BLaER1 (cell line): ENCODE measurements around the gene UBE2C.
"Not testable (repeated sequence)": the region's sequence is repeated elsewhere in the genome, so short reads cannot be mapped to it uniquely, and the experiment has no call there.

Experiments
- H3K27ac ChIP-seq: shearing (Covaris generic); formaldehyde crosslinking; 2 replicates; pipeline ENCODE4 v1.8.1; 2022
- H3K27me3 ChIP-seq: shearing (Covaris generic); formaldehyde crosslinking; 2 replicates; pipeline ENCODE4 v1.8.1; 2022
- H3K36me3 ChIP-seq: shearing (Covaris generic); formaldehyde crosslinking; 2 replicates; pipeline ENCODE4 v1.8.1; 2022
- H3K4me1 ChIP-seq: shearing (Covaris generic); formaldehyde crosslinking; 2 replicates; pipeline ENCODE4 v1.8.1; 2022
- H3K4me2 ChIP-seq: shearing (Covaris generic); formaldehyde crosslinking; 2 replicates; pipeline ENCODE4 v1.8.1; 2022
- H3K4me3 ChIP-seq: shearing (Covaris generic); formaldehyde crosslinking; 2 replicates; pipeline ENCODE4 v1.8.1; 2022
- H3K9ac ChIP-seq: shearing (Covaris generic); formaldehyde crosslinking; 2 replicates; pipeline ENCODE4 v1.8.1; 2022
- H3K9me3 ChIP-seq: shearing (Covaris generic); formaldehyde crosslinking; 2 replicates; pipeline ENCODE4 v1.8.1; 2022
- H4K20me1 ChIP-seq: shearing (Covaris generic); formaldehyde crosslinking; 2 replicates; pipeline ENCODE4 v1.8.1; 2022
- Cebpa-rat ChIP-seq: shearing (Covaris generic); IDR thresholded peaks from 2 replicates; pipeline ENCODE4 v1.8.1; 2022

UBE2C gene

DNA sequence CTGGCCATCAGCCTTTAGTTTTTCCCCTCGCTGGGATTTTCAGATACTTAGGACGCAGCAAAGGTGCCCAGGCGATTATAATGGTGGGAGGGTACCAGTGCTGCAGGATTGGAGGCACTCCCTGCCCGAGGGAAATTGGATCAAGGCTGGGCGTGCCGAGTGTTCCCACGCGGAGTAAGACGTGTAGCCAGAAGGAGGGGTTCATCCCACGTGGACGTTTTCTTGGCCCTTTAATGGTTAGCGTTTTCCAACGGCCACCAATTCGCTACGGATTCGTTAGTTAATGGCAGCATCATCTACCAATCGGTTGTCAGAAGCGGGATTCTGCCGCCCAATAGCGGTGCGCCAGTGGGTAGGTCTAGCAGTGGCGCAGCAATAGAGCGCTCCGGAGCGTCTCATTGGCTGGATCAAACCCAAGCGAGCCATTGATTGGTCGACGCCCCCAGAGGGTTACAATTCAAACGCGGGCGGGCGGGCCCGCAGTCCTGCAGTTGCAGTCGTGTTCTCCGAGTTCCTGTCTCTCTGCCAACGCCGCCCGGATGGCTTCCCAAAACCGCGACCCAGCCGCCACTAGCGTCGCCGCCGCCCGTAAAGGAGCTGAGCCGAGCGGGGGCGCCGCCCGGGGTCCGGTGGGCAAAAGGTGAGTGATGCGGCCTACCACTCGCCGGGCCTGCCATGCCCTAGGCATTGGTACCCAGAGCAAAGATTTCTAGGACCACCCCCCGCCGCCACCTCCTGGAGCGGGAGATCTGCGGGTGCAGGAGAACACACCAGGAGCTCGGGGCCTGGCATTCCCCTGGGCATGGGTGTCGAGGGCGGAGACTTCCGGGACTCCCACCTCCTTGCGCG lies at the start of gene UBE2C:
Gene UBE2C, plus strand, starts transcription at position 488 of the 849 bp plus-strand sequence. Its CDS starts 52 bp downstream, at position 540.
- peaks cover 14% of the 10 kb centered on the region; the same call in 1 of the 2 replicates for H3K27me3 ChIP-seq
- TF ChIP-seq Cebpa-rat = no peak
- peaks cover 19% of the 10 kb centered on the region for H3K9me3 ChIP-seq
- peaks cover 39% of the 10 kb centered on the region for H3K4me1 ChIP-seq
- peak within 1 kb of the TSS; percentile 78 for H3K4me3 ChIP-seq
- H3K9ac ChIP-seq = peak within 1 kb of the TSS; percentile 84
- H3K36me3 ChIP-seq = peaks cover 77% of the 10 kb centered on the region
- H3K27ac ChIP-seq = peak within 1 kb of the TSS; percentile 84
- H3K4me2 ChIP-seq = peak within 1 kb of the TSS; percentile 89
- no peaks in the 10 kb centered on the region for H4K20me1 ChIP-seq

DNA sequence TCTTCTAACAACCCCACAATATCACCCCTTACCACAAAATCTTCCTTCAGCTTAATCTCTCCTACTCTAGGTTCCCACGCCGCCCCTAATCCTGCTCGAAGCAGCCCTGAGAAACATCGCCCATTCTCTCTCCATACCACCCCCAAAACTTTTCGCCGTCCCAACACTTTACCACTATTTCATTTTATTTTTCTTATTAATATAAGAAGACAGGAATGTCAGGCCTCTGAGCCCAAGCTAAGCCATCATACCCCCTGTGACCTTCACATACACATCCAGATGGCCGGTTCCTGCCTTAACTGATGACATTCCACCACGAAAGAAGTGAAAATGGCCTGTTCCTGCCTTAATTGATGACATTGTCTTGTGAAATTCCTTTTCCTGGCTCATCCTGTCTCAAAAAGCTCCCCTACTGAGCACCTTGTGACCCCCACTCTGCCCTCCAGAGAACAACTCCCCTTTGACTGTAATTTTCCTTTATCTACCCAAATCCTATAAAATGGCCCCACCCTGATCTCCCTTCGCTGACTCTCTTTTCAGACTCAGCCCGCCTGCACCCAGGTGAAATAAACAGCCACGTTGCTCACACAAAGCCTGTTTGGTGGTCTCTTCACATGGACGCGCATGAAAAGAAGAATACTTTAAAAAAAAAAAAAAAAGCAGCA lies 47.7 kb upstream of the UBE2C start:
- not testable (repeated sequence) for H3K27me3 ChIP-seq, H3K36me3 ChIP-seq, H4K20me1 ChIP-seq, H3K27ac ChIP-seq, H3K4me3 ChIP-seq, H3K9me3 ChIP-seq, H3K4me2 ChIP-seq, H3K9ac ChIP-seq
- H3K4me1 ChIP-seq = peaks cover 18% of the 10 kb centered on the region

DNA sequence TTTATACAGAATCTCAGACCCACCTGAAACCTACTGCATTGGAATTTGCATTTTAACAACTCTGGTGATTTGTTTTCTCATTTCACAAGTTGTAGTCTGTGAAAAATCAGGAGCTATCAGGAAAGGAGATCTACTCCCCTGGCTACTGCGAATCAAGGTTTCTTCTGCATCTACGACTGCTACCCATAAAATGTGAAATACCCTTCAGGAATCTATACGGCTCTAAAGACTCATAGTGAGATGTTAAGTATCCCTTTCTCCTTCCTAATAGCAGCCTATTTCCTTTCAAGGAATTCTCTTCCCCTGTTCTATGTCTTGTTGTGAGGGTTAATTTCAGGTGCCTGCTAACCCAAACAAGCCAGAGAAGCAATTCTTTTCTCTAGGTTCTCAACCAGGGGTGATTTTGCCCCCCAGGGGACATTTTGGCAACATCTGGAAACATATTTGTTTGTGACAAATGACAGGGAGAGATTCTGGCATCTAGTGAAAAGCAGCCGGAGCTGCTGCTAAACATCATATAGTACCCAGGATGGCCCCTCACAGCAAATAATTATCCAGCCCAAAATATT lies 47.1 kb upstream of the UBE2C start:
- no peak for TF ChIP-seq Cebpa-rat
- H3K4me2 ChIP-seq = peak overlapping the region; percentile 60
- H3K27ac ChIP-seq = 0 out of 2 replicates have a peak overlapping the region, but pooled peaks have one; percentile 5

DNA sequence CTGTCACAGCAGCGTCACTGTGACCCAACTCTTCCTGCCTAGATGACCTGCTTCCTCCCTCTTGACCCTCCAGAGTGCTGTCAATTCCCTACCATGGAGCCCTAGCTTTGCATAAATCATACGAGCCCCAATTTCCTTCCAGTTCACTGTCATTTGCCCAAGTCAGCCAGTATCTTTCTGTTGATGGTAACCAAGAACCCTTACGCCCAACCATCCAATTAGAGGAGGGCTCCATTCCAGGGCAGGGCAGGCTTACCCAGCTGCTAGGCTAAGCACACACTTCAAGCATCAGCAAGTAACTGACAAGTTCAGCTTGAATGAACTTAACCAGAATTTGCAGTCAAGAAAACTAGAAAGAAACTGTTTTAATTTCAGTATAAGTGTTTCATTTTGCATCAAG lies 46.5 kb upstream of the UBE2C start:
- Histone ChIP-seq H3K9ac (no peak overlapping the region), H4K20me1 (no peaks in the 10 kb centered on the region), H3K4me2 (peak overlapping the region; percentile 60), H3K36me3 (no peaks in the 10 kb centered on the region), H3K4me3 (no peak overlapping the region), H3K4me1 (peaks cover 22% of the 10 kb centered on the region), H3K27me3 (no peaks in the 10 kb centered on the region), H3K9me3 (no peaks in the 10 kb centered on the region), H3K27ac (0 out of 2 replicates have a peak overlapping the region, but pooled peaks have one; percentile 5)
- no peak for TF ChIP-seq Cebpa-rat

More for the DNA sequence above, 47.1 kb upstream of the UBE2C start:
- Histone ChIP-seq H3K36me3 (no peaks in the 10 kb centered on the region), H3K9ac (no peak overlapping the region), H3K4me3 (no peak overlapping the region), H3K4me1 (peaks cover 18% of the 10 kb centered on the region), H4K20me1 (no peaks in the 10 kb centered on the region), H3K9me3 (0 out of 2 replicates have a peak, but pooled peaks cover 1% of the 10 kb centered on the region), H3K27me3 (no peaks in the 10 kb centered on the region)

DNA sequence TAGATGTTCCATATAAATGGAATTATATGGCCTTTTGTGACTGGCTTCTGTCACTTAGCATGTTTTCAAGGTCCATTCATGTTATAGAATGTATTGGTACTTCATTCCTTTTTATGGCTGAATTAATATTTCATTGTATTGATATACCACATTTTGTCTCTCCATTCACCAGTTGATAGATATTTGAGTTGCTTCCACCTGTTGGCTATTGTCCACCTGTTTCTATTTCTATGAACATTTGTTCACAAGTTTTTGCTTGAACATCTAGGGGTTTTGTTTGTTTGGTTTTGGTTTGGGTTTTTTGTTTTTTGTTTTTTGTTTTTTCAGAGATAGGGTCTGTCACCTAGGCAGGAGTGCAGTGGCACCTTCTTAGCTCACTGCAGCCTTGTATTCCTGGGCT lies 44.0 kb upstream of the UBE2C start:
- Histone ChIP-seq H3K4me2 (no peak overlapping the region), H3K36me3 (no peaks in the 10 kb centered on the region), H3K27me3 (no peaks in the 10 kb centered on the region), H3K4me1 (peaks cover 29% of the 10 kb centered on the region), H3K27ac (no peak overlapping the region), H3K9ac (no peak overlapping the region), H3K9me3 (no peaks in the 10 kb centered on the region), H3K4me3 (no peak overlapping the region), H4K20me1 (no peaks in the 10 kb centered on the region)
- no peak for TF ChIP-seq Cebpa-rat

DNA sequence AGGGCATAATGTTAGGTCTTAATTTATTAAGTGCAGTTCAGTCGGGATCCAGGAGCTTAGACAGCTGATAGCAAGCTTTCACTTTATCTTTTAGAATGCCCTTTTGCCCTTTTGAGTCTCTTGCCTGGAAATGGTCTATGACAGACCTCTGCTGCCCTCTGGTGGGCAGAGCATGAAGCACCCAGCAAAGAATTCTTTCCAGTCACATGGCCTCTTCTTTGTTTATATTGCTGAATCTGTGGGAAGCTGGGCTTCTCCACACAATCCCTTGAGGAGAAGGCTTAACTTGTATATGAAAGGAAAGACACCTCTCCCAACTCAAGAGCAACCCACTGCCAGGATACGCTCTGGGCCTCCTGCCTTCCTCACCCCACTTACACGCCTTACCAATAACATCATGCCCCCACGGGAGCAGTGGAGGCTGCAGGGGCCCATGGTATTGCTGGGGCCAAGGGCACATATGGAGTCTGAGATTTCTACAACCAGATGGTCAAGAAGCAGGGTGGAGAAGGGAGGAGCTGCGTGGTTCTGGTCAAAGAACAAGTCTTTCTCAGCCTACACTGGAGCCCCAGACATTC lies 41.2 kb upstream of the UBE2C start:
- peak overlapping the region; percentile 53 for H3K4me2 ChIP-seq
- no peak for TF ChIP-seq Cebpa-rat
- no peaks in the 10 kb centered on the region for H3K27me3 ChIP-seq
- H3K9ac ChIP-seq = peak overlapping the region; percentile 56; the same call in 1 of the 2 replicates
- H3K27ac ChIP-seq = peak overlapping the region; percentile 72
- no peak overlapping the region for H3K4me3 ChIP-seq
- peaks cover 17% of the 10 kb centered on the region for H3K4me1 ChIP-seq
- H3K9me3 ChIP-seq = no peaks in the 10 kb centered on the region
- H3K36me3 ChIP-seq = no peaks in the 10 kb centered on the region
- H4K20me1 ChIP-seq = no peaks in the 10 kb centered on the region

DNA sequence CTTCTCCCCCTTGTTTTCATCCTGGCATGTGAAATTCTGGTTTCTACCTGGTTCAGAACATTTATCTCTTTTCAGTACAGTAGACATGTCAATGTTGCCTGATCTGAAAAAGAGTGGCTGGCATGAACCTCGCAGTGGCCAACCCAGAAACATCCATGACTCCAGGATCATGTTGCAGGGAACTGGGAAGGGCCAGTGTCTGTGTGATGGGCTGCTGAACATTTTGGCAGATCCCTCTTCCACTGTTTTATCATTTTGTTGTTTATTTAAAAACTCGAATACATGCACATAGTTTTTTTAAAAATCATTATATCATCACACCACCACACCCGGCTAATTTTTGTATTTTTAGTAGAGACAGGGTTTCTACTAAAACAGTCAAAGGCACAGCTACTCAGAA lies 39.8 kb upstream of the UBE2C start:
- H3K27ac ChIP-seq = no peak overlapping the region
- no peaks in the 10 kb centered on the region for H4K20me1 ChIP-seq
- H3K9me3 ChIP-seq = no peaks in the 10 kb centered on the region
- H3K9ac ChIP-seq = no peak overlapping the region
- no peaks in the 10 kb centered on the region for H3K36me3 ChIP-seq
- no peak overlapping the region for H3K4me3 ChIP-seq
- no peak overlapping the region for H3K4me2 ChIP-seq
- H3K27me3 ChIP-seq = no peaks in the 10 kb centered on the region
- H3K4me1 ChIP-seq = peaks cover 12% of the 10 kb centered on the region
- TF ChIP-seq Cebpa-rat = no peak

DNA sequence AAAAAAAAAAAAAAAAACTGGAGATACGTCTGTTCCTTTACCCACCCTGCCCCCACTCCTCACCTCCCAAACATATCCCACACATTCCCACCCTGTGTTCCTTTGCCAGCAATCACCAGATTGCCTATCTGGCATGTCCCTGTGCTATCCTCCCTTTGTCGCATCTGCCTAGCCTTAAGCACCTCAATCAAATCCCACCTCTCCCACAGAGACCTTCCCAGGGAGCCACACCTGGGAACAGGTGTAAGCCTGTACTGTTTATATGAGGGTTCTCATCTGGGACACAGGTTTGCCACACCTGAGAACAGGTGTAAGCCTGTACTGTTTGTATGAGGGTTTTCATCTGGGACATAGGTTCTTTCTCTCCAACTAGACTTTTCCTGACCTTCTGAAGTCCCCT lies 37.5 kb upstream of the UBE2C start:
- Histone ChIP-seq H3K27me3 (no peaks in the 10 kb centered on the region), H4K20me1 (no peaks in the 10 kb centered on the region), H3K9ac (no peak overlapping the region), H3K4me2 (no peak overlapping the region), H3K4me1 (peaks cover 12% of the 10 kb centered on the region), H3K27ac (no peak overlapping the region), H3K9me3 (no peaks in the 10 kb centered on the region), H3K4me3 (no peak overlapping the region), H3K36me3 (no peaks in the 10 kb centered on the region)
- TF ChIP-seq Cebpa-rat = no peak

DNA sequence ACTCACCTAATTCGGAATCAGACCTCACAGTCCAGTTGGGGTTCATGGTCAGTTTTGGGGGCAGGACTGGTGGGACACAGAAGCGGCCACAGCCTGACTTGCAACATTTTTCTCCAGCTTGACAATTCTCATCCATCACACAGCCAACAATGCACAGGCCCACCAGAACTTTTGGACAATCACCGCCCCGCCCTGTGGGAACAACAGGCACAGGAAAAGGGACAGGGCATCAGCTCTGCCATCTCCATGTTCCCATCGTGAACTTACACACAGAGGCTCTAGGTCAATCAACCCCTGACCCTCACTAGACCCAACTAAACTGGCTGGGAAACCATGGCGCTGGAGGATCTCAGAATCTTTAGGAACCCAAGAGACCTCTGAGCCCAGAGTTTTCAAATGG lies 37.0 kb upstream of the UBE2C start:
- Histone ChIP-seq H3K4me1 (peaks cover 12% of the 10 kb centered on the region), H3K9me3 (no peaks in the 10 kb centered on the region), H3K36me3 (no peaks in the 10 kb centered on the region), H4K20me1 (no peaks in the 10 kb centered on the region), H3K27ac (no peak overlapping the region), H3K27me3 (no peaks in the 10 kb centered on the region), H3K9ac (no peak overlapping the region), H3K4me2 (no peak overlapping the region), H3K4me3 (no peak overlapping the region)
- no peak for TF ChIP-seq Cebpa-rat

DNA sequence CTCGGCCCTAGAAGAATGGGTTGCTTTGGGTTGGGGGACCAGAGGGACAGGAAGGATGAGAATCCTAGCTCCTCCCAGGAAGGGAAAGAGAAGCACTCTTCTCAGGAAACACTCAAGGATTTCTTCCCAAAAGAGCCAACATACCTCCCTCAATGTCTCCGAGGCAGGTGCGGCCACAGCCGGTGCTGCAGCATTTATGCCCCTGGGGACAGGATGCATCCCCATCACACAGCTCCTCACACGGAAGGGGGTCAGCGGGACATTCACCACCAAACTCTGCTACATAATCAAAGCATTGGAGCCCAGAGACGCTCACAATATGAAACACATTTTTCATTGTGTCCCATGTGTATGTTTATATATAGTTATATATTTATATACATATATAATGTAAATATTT lies 35.5 kb upstream of the UBE2C start:
- Histone ChIP-seq H3K9ac (no peak overlapping the region), H3K9me3 (no peaks in the 10 kb centered on the region), H3K4me1 (0 out of 2 replicates have a peak, but pooled peaks cover 4% of the 10 kb centered on the region), H3K4me2 (no peak overlapping the region), H4K20me1 (no peaks in the 10 kb centered on the region), H3K27me3 (no peaks in the 10 kb centered on the region), H3K4me3 (no peak overlapping the region), H3K27ac (no peak overlapping the region), H3K36me3 (no peaks in the 10 kb centered on the region)
- TF ChIP-seq Cebpa-rat = no peak
